Upper lobe of left lung (tissue), 4 donors: ENCODE results near the gene SIVA1.

ENCODE experiments used
- EP300 ChIP-seq, 4 donors: sonication (generic); formaldehyde crosslinking; IDR thresholded peaks; one replicate each; pipeline ENCODE4 v1.5.1; 2017; ENCODE audit warnings: antibody characterized with exemption in 4 of 4, control low read depth in 2 of 4
- POLR2A ChIP-seq, 4 donors: fragments of 450-650 bp; IDR thresholded peaks; one replicate each; pipeline ENCODE4 v1.5.1; 2016 to 2017; ENCODE audit warnings: antibody characterized with exemption in 4 of 4, mild to moderate bottlenecking in 2 of 4
- TF ChIP-seq, protein P1 (sequence below), 6 experiments: fragments of 450-650 bp in 4 of 6; fragments of 200-600 bp in 2 of 6; sonication (generic) in 2 of 6; IDR thresholded peaks; one replicate each; pipeline ENCODE4 v1.5.1; 2016 to 2019; ENCODE audit warnings: antibody characterized with exemption in 6 of 6

DNA sequence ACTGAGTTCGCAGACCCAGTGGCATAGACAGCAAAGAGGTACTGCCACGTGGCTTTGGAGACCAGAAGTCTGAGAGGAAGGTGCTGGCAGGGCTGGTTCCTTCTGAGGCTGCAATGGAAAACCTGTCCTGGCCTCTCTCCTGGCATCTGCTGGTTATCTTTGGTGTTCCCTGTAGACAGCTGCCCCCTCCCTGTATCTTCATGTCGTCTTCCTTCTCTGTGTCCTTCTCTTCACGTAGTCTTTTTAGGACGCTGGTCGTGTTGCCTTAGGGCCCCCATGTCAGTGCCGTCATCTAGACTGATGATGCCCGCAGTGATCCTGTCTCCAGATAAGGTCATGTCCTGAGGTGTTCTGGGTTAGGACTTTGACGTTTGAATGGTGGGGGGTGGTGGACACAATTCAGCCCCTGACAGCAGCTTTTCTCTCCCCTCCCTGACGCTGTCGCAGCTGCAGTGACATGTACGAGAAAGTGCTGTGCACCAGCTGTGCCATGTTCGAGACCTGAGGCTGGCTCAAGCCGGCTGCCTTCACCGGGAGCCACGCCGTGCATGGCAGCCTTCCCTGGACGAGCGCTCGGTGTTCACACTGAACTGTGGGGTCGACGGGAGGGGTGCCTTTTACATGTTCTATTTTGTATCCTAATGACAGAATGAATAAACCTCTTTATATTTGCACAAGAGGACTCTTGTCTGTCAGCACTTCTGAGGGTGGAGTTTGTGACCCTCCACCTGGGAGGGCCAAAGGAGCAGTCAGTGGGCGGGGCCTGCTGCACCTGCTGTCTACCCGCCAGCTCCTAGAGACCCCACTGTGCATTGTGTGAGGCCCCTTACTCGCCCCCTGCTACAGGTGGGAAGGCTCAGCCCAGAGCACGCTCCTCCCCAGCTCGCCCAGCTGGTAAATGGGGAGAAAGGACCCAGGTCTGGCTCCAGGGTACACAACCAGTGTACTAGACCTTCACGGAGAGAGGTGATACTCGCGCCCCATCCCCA is 6.3 kb downstream of the SIVA1 start:
- TF ChIP-seq, protein P1, sequence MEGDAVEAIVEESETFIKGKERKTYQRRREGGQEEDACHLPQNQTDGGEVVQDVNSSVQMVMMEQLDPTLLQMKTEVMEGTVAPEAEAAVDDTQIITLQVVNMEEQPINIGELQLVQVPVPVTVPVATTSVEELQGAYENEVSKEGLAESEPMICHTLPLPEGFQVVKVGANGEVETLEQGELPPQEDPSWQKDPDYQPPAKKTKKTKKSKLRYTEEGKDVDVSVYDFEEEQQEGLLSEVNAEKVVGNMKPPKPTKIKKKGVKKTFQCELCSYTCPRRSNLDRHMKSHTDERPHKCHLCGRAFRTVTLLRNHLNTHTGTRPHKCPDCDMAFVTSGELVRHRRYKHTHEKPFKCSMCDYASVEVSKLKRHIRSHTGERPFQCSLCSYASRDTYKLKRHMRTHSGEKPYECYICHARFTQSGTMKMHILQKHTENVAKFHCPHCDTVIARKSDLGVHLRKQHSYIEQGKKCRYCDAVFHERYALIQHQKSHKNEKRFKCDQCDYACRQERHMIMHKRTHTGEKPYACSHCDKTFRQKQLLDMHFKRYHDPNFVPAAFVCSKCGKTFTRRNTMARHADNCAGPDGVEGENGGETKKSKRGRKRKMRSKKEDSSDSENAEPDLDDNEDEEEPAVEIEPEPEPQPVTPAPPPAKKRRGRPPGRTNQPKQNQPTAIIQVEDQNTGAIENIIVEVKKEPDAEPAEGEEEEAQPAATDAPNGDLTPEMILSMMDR (IDR thresholded peaks at IDR 0.05) = no peak
- TF ChIP-seq POLR2A (IDR thresholded peaks at IDR 0.05) (no peak), EP300 (IDR thresholded peaks at IDR 0.05) (no peak)
